HG03460 (cell line): ENCODE data around the gene SLC25A45.

Experiments used
- ATAC-seq: cut with Tn5 transposase; IDR thresholded peaks from one replicate; pipeline ENCODE4 v1.9.1; 2021; ENCODE audit not compliant: unreplicated experiment

SLC25A45 gene

DNA sequence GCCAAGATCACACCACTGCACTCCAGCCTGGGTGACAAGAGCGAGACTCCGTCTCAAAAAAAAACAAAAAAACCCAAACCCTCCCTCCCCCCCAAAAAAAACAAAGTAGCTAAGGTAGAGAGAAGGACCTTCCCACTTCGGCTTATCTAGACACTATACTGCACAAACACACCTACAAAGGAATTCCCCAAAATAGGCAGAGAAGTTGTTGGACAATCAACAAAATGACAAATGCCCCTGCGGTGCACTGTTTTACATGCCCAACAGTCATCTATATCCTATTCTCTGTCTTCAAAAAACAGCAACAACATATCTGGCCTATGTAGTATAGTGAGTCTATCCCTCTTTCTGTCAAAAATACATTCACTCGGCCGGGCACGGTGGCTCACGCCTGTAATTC, 55.4 kb downstream of the SLC25A45 start:
- ATAC-seq: no peak

- no peak for ATAC-seq
These were observed 57.0 kb downstream of the SLC25A45 start for GRCh38 chr11:65325435-65325834.
